OCI-LY1 (cell line): ENCODE data around the gene ZMIZ1.

Source experiments
- H2AFZ ChIP-seq: fragments of 200-600 bp; sonication (generic), shearing (Covaris generic); 2 replicates; pipeline ENCODE4 v1.6.0; 2014; ENCODE audit warnings: antibody characterized with exemption, mild to moderate bottlenecking, low read length
- H3F3A ChIP-seq: fragments of 200-600 bp; sonication (generic), shearing (Covaris generic); 2 replicates; pipeline ENCODE4 v1.6.0; 2014; ENCODE audit warnings: mild to moderate bottlenecking, antibody characterized with exemption, low read length, moderate library complexity; ENCODE audit not compliant: insufficient read depth
- H3K27ac ChIP-seq: fragments of 200-600 bp; sonication (generic); 2 replicates; pipeline ENCODE4 v1.5.1; 2014; ENCODE audit warnings: low read length, mixed run types, mild to moderate bottlenecking, low read depth; ENCODE audit not compliant: poor library complexity, severe bottlenecking
- H3K27me3 ChIP-seq: fragments of 200-600 bp; sonication (generic); 2 replicates; pipeline ENCODE4 v1.6.0; 2014; ENCODE audit warnings: antibody characterized with exemption, mild to moderate bottlenecking, low read length, moderate library complexity; ENCODE audit not compliant: insufficient read depth
- H3K36me3 ChIP-seq: fragments of 200-600 bp; sonication (generic); 2 replicates; pipeline ENCODE4 v1.6.1; 2014; ENCODE audit warnings: mild to moderate bottlenecking, antibody characterized with exemption, low read length, moderate library complexity, mixed read lengths; ENCODE audit not compliant: insufficient read depth
- H3K4me1 ChIP-seq: fragments of 200-600 bp; sonication (generic); 2 replicates; pipeline ENCODE4 v1.5.1; 2014; ENCODE audit warnings: mild to moderate bottlenecking, low read length, moderate library complexity; ENCODE audit not compliant: insufficient read depth, severe bottlenecking
- H3K4me2 ChIP-seq: fragments of 200-600 bp; sonication (generic), shearing (Covaris generic); 2 replicates; pipeline ENCODE4 v1.6.1; 2014; ENCODE audit warnings: low read length
- H3K4me3 ChIP-seq: fragments of 200-600 bp; sonication (generic); 2 replicates; pipeline ENCODE4 v1.5.1; 2014; ENCODE audit warnings: low read length, low read depth, mild to moderate bottlenecking, mixed read lengths; ENCODE audit not compliant: poor library complexity, severe bottlenecking
- H3K79me2 ChIP-seq: fragments of 200-600 bp; shearing (Covaris generic); 2 replicates; pipeline ENCODE4 v1.6.1; 2016; ENCODE audit warnings: mixed run types, low read length, mixed read lengths; ENCODE audit not compliant: insufficient read depth
- H3K9ac ChIP-seq: fragments of 200-600 bp; sonication (generic), shearing (Covaris generic); 2 replicates; pipeline ENCODE4 v1.6.1; 2014; ENCODE audit warnings: mild to moderate bottlenecking, low read length, mixed read lengths
- H3K9me2 ChIP-seq: fragments of 200-600 bp; sonication (generic), shearing (Covaris generic); 2 replicates; pipeline ENCODE4 v1.6.1; 2014; ENCODE audit warnings: low read depth, mild to moderate bottlenecking, low read length, mixed read lengths
- H3K9me3 ChIP-seq: fragments of 200-600 bp; shearing (Covaris generic); 2 replicates; pipeline ENCODE4 v1.6.1; 2014; ENCODE audit warnings: low read length, mixed read lengths
- H4K20me1 ChIP-seq: fragments of 200-600 bp; sonication (generic), shearing (Covaris generic); 2 replicates; pipeline ENCODE4 v1.6.0; 2016; ENCODE audit warnings: mild to moderate bottlenecking, low read length; ENCODE audit not compliant: insufficient read depth
- EZH2 ChIP-seq: fragments of 200-600 bp; sonication (generic), shearing (Covaris generic); IDR thresholded peaks from 2 replicates; pipeline ENCODE4 v1.8.0; 2017; ENCODE audit warnings: borderline replicate concordance, mixed run types, mild to moderate bottlenecking, antibody characterized with exemption, low read length, moderate library complexity, mixed read lengths
- TF ChIP-seq, protein P1 (sequence below): fragments of 200-600 bp; sonication (generic), shearing (Covaris generic); IDR thresholded peaks from 2 replicates; pipeline ENCODE4 v1.5.1; 2017; ENCODE audit warnings: mild to moderate bottlenecking, antibody characterized with exemption, low read length, moderate library complexity, mixed read lengths

The ZMIZ1 gene

DNA sequence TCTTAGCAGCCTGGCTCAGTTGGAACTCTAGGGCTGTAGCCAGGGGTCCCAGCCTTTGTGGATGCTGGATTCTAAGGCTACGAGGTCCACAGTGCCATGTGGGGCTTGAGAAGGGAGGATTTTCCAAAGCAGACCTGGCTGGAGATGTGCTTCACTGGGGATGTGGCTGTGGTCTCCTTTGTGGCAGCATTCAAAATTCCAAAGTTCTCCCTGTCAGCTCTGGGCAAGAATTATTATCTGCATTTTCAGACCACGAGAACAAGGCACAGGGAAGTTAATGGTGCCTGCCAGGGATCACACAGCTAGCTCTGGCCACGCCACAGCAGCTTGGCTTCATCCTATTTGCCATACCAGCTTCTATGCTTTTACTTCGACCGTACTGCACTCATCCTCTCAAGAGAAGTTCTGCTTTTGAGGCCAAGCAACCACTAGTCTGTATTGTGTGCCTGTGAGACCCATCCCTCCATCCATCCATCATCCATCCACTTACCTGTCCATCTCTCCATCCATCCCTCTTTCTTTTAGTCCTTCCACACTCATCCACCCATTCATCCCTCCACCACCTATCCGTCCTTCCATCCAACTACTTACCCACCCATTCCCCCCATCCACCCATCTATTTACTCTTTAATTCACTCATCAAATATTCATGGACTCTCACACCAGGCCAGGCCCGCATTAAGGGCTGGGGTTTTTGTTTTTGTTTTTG, 71.5 kb downstream of the ZMIZ1 start:
- no peaks in the 10 kb centered on the region for H4K20me1 ChIP-seq
- H3K36me3 ChIP-seq: no peaks in the 10 kb centered on the region
- no peak overlapping the region for H3K4me2 ChIP-seq
- TF ChIP-seq, protein P1, sequence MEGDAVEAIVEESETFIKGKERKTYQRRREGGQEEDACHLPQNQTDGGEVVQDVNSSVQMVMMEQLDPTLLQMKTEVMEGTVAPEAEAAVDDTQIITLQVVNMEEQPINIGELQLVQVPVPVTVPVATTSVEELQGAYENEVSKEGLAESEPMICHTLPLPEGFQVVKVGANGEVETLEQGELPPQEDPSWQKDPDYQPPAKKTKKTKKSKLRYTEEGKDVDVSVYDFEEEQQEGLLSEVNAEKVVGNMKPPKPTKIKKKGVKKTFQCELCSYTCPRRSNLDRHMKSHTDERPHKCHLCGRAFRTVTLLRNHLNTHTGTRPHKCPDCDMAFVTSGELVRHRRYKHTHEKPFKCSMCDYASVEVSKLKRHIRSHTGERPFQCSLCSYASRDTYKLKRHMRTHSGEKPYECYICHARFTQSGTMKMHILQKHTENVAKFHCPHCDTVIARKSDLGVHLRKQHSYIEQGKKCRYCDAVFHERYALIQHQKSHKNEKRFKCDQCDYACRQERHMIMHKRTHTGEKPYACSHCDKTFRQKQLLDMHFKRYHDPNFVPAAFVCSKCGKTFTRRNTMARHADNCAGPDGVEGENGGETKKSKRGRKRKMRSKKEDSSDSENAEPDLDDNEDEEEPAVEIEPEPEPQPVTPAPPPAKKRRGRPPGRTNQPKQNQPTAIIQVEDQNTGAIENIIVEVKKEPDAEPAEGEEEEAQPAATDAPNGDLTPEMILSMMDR: no peak
- no peak for TF ChIP-seq EZH2
- H2AFZ ChIP-seq: no peak overlapping the region
- H3K27ac ChIP-seq: no peak overlapping the region
- H3K4me1 ChIP-seq: no peaks in the 10 kb centered on the region
- H3K4me3 ChIP-seq: no peak overlapping the region
- no peaks in the 10 kb centered on the region for H3F3A ChIP-seq
- H3K9me2 ChIP-seq: no peaks in the 10 kb centered on the region
- H3K9ac ChIP-seq: no peak overlapping the region
- no peaks in the 10 kb centered on the region for H3K9me3 ChIP-seq
- H3K27me3 ChIP-seq: no peaks in the 10 kb centered on the region
- no peaks in the 10 kb centered on the region for H3K79me2 ChIP-seq

DNA sequence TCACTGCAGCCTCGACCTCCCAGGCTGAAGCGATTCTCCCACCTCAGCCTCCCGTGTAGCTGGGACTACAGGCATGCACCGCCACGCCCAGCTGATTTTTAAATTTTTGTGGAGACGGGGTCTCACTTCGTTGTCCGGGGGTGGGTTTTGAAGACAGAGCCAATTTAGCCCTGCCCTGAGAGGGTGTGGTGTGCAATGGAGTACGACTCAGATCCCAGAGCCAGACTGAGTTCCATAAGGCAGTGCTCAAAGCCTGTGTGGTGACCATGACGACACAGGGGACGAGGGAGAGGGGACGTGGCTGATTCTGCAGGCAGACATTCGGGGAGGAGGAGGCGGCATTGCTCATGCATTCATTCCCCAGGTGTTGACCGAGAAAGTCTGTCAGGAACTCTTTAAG, 72.1 kb downstream of the ZMIZ1 start:
- H3K9me3 ChIP-seq: no peaks in the 10 kb centered on the region
- no peak overlapping the region for H3K4me3 ChIP-seq
- no peaks in the 10 kb centered on the region for H3K27me3 ChIP-seq
- H3K9ac ChIP-seq: no peak overlapping the region
- no peaks in the 10 kb centered on the region for H3F3A ChIP-seq
- H3K27ac ChIP-seq: no peak overlapping the region
- no peaks in the 10 kb centered on the region for H3K36me3 ChIP-seq
- H4K20me1 ChIP-seq: no peaks in the 10 kb centered on the region
- no peak overlapping the region for H3K4me2 ChIP-seq
- TF ChIP-seq EZH2: no peak
- TF ChIP-seq, protein P1: no peak
- no peaks in the 10 kb centered on the region for H3K79me2 ChIP-seq
- no peaks in the 10 kb centered on the region for H3K4me1 ChIP-seq
- H2AFZ ChIP-seq: no peak overlapping the region
- no peaks in the 10 kb centered on the region for H3K9me2 ChIP-seq

- no peak overlapping the region for H2AFZ ChIP-seq
- no peaks in the 10 kb centered on the region for H3K4me1 ChIP-seq
- no peak overlapping the region for H3K9ac ChIP-seq
- no peak overlapping the region for H3K4me3 ChIP-seq
- TF ChIP-seq, protein P1: no peak
- no peak for TF ChIP-seq EZH2
- no peaks in the 10 kb centered on the region for H3K36me3 ChIP-seq
- no peak overlapping the region for H3K4me2 ChIP-seq
- no peaks in the 10 kb centered on the region for H3F3A ChIP-seq
- H3K9me2 ChIP-seq: no peaks in the 10 kb centered on the region
- H3K9me3 ChIP-seq: no peaks in the 10 kb centered on the region
- no peak overlapping the region for H3K27ac ChIP-seq
- H4K20me1 ChIP-seq: no peaks in the 10 kb centered on the region
- no peaks in the 10 kb centered on the region for H3K27me3 ChIP-seq
- H3K79me2 ChIP-seq: no peaks in the 10 kb centered on the region
These were observed 73.3 kb downstream of the ZMIZ1 start for GRCh38 chr10:79142064-79142491.
